Stomach (tissue), 9 donors: ENCODE data around the gene CNOT3. TPM values are rescaled to one million over a fixed set of nuclear protein-coding genes. Genes with fewer than 3 reads are reported as not detected.

Source experiments
- DNase-seq, 2 donors: peaks; one replicate each; pipeline versions ENCODE4 v3.0.0 to v3.0.0-alpha.2; 2013 to 2019
- H3K27ac ChIP-seq, 5 donors: fragments of 200-600 bp in 4 of 5; sonication (generic) in 4 of 5; one replicate each; pipeline ENCODE4 v1.5.1; 2013 to 2019; ENCODE audit warnings: mild to moderate bottlenecking in 1 of 5, moderate library complexity in 1 of 5
- H3K27me3 ChIP-seq, 3 donors: fragments of 200-600 bp; sonication (generic); one replicate each; pipeline ENCODE4 v1.5.1; 2017 to 2019; ENCODE audit warnings: mixed run types in 1 of 3
- H3K36me3 ChIP-seq, 4 donors: fragments of 200-600 bp; sonication (generic); 1 replicate in 3 of 4; 2 replicates in 1 of 4; pipeline ENCODE4 v1.5.1; 2016 to 2019
- H3K4me1 ChIP-seq, 4 donors: fragments of 200-600 bp; sonication (generic); one replicate each; pipeline ENCODE4 v1.5.1; 2016 to 2019
- H3K4me3 ChIP-seq, 4 donors: fragments of 200-600 bp; sonication (generic) in 3 of 4; one replicate each; pipeline ENCODE4 v1.5.1; 2016 to 2019; ENCODE audit warnings: mild to moderate bottlenecking in 1 of 4
- H3K9me3 ChIP-seq, 4 donors: fragments of 200-600 bp; sonication (generic); one replicate each; pipeline ENCODE4 v1.5.1; 2016 to 2019
- EP300 ChIP-seq: sonication (generic); formaldehyde crosslinking; IDR thresholded peaks from one replicate; pipeline ENCODE4 v1.6.1; 2017; ENCODE audit warnings: antibody characterized with exemption
- POLR2A ChIP-seq, 4 donors: fragments of 450-650 bp; IDR thresholded peaks; one replicate each; pipeline ENCODE4 v1.6.1; 2016; ENCODE audit warnings: antibody characterized with exemption in 4 of 4, control low read depth in 2 of 4, mild to moderate bottlenecking in 1 of 4, moderate library complexity in 1 of 4
- POLR2AphosphoS5 ChIP-seq, 3 donors: sonication (generic); formaldehyde crosslinking; IDR thresholded peaks; one replicate each; pipeline ENCODE4 v1.6.1; 2016; ENCODE audit warnings: antibody characterized with exemption in 3 of 3
- WGBS, 5 donors: extraction: QIAGEN DNeasy Blood & Tissue Kit in 3 of 5; methylation state at CpG; one replicate each; pipeline versions ENCODE4 v1.1.5 to v1.1.7; 2013 to 2018; 5-methylcytosine and 5-hydroxymethylcytosine counted together
- intact Hi-C: fragments of 100-400 bp; cut with DNase I; formaldehyde crosslinking; loops from one replicate; pipeline ENCODE4 v1.15.1; 2023; ENCODE audit warnings: low total_unique reads
- polyA plus RNA-seq, 3 donors: library from polyadenylated mRNA; stranded (reverse); fragments of 200-250 nt; gene quantifications; one replicate each; pipeline ENCODE4 v1.2.3, GENCODE V29; 2013
- total RNA-seq, 5 donors: library from RNA; depleted of rRNA; stranded (reverse); fragments of >200 nt; gene quantifications; one replicate each; pipeline versions ENCODE4 v1.1.0 to v1.2.3, GENCODE V29; 2014 to 2016
- TF ChIP-seq, protein P1 (sequence below), 7 experiments: fragments of 450-650 bp in 4 of 7; fragments of 200-600 bp in 3 of 7; sonication (generic) in 3 of 7; IDR thresholded peaks; one replicate each; pipeline ENCODE4 v1.5.1; 2016 to 2019; ENCODE audit warnings: antibody characterized with exemption in 7 of 7, control low read depth in 2 of 7, mild to moderate bottlenecking in 1 of 7
- donor health status: healthy with polysubstance abuse.
- donor health status: Bipolar disorder and iron deficiency.
- donor health status: healthy.

Gene CNOT3
- total and polyA plus RNA-seq, 8 donors = 11.2 to 100 (median 29.2) TPM

DNA sequence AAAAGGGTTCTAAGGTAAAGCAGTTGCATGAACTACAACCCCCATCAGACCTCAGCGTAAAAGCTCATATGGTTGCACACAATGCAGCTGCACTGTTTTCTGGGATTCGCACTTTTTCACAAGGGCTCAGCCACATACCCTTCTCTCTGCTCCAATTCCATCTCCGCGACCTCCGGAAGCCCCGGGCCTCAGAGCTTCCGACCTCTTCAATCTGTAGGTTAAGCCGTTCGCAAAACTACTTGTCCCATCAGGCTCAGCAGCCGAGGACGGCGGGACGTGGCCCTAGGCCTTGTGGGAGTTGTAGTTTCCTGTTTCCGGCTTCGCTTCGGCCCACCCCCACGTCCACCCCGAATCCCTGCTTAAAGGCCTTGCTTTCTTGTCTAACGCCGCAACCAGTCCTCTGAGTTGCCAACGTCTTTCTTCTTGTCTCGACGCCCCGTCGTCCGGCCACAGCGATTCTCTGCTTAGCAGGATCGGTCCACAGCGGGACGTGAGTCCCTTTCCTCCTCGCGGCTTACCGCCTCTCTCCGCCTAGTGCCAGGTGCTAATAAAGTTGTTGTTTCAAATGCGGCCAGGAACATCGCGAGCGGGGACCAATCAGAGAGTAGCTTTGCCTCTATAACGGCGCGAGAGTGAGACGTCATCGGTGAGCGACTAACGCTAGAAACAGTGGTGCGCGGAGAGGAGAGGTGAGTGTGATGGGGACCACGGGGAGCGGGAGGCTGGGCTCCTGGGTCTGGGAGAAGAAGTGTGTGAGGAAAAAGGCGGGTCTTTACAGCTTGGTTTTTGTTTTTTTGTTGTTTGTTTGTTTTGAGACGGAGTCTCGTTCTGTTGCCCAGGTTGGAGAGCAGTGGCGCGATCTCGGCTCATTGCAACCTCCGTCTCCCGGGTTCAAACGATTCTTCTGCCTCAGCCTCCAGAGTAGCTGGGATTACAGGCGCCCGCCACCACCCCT, 22.2 kb upstream of the CNOT3 start, which contains the start of the genes PRPF31 and TFPT:
Gene PRPF31, plus strand, starts transcription at position 646 of the 955 bp plus-strand sequence. CDS start 2,525 bp downstream, outside the sequence.
Gene TFPT, minus strand, starts transcription at position 549 of the 955 bp plus-strand sequence. Its CDS starts 388 bp downstream, at position 161.
- 0 to 1% (median 0%) methylated on average over 60 of the region's 60 CpGs for WGBS, 5 donors
- intact Hi-C loops = no loop called here
- Histone ChIP-seq H3K4me1 (peaks cover 22 to 36% (median 31%) of the 10 kb centered on the region in 4 donors), H3K4me3 (peak within 1 kb of the TSS; percentile 61 to 93 (median 88)), H3K36me3 (peaks cover 18 to 50% (median 48%) of the 10 kb centered on the region in 4 donors), H3K9me3 (no peaks in the 10 kb centered on the region), H3K27ac (peak within 1 kb of the TSS; percentile 88 to 96 (median 93)), H3K27me3 (no peaks in the 10 kb centered on the region)
- peak; percentile 98 to 99 for DNase-seq
- TF ChIP-seq POLR2A (IDR thresholded peaks at IDR 0.05) (peak in 2 of 4 donors; percentile 28 to 64), EP300 (no peak), POLR2AphosphoS5 (IDR thresholded peaks at IDR 0.05) (peak; percentile 79 to 96 (median 87))
- TF ChIP-seq, protein P1, sequence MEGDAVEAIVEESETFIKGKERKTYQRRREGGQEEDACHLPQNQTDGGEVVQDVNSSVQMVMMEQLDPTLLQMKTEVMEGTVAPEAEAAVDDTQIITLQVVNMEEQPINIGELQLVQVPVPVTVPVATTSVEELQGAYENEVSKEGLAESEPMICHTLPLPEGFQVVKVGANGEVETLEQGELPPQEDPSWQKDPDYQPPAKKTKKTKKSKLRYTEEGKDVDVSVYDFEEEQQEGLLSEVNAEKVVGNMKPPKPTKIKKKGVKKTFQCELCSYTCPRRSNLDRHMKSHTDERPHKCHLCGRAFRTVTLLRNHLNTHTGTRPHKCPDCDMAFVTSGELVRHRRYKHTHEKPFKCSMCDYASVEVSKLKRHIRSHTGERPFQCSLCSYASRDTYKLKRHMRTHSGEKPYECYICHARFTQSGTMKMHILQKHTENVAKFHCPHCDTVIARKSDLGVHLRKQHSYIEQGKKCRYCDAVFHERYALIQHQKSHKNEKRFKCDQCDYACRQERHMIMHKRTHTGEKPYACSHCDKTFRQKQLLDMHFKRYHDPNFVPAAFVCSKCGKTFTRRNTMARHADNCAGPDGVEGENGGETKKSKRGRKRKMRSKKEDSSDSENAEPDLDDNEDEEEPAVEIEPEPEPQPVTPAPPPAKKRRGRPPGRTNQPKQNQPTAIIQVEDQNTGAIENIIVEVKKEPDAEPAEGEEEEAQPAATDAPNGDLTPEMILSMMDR (IDR thresholded peaks at IDR 0.05) = peak in 1 of 7 experiments; percentile 16

DNA sequence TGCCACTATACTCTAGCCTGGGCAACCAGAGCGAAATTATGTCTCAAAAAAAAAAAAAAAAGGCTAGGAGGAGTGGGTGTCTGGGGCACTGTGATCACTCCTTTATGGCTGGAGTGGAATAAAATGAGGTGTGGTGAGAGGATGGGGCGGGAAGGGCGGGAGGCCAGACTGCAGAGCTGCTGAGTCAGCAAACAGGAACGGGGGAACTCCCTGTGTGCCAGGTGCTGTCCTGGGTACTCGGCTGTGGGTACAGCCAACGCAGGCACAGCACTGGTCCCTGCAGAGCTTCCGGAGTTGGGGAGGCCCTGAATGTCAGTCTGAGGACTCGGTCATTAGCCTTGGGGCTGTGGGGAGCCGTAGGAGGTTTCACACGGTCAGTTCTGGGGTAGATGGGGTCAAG, 16.3 kb upstream of the CNOT3 start:
- WGBS, 5 donors = 91 to 97% (median 95%) methylated on average over 5 to 10 of the region's 10 CpGs
- Histone ChIP-seq H3K27ac (no peak overlapping the region), H3K27me3 (no peaks in the 10 kb centered on the region), H3K36me3 (peaks cover 64 to 87% (median 84%) of the 10 kb centered on the region in 4 donors), H3K4me1 (peaks cover 5 to 12% (median 11%) of the 10 kb centered on the region in 4 donors), H3K4me3 (no peak overlapping the region), H3K9me3 (no peaks in the 10 kb centered on the region)
- TF ChIP-seq POLR2A (IDR thresholded peaks at IDR 0.05) (no peak), POLR2AphosphoS5 (IDR thresholded peaks at IDR 0.05) (no peak), EP300 (no peak)
- TF ChIP-seq, protein P1 (IDR thresholded peaks at IDR 0.05) = no peak
- DNase-seq = no peak
- intact Hi-C loops = no loop called here

DNA sequence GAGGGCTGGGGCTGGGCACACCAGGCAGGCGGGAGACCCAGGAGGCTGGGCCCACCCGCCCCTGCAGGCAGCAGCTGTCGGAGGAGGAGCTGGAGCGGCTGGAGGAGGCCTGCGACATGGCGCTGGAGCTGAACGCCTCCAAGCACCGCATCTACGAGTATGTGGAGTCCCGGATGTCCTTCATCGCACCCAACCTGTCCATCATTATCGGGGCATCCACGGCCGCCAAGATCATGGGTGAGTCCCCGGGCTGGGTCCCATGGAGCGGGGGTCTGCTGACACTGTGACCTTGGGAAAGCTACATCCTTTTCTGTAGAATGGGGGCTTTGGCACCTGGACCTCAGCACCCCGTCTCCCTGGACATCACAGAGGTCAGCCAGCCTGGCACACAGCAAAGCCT, 13.9 kb upstream of the CNOT3 start:
- H3K4me1 ChIP-seq = no peaks in the 10 kb centered on the region
- no peaks in the 10 kb centered on the region for H3K9me3 ChIP-seq
- no peaks in the 10 kb centered on the region for H3K27me3 ChIP-seq
- peaks cover 87 to 100% (median 100%) of the 10 kb centered on the region in 4 donors for H3K36me3 ChIP-seq
- intact Hi-C loops = no loop called here
- H3K4me3 ChIP-seq = no peak overlapping the region
- DNase-seq = no peak
- TF ChIP-seq POLR2A (IDR thresholded peaks at IDR 0.05) (no peak), POLR2AphosphoS5 (IDR thresholded peaks at IDR 0.05) (no peak), EP300 (no peak)
- TF ChIP-seq, protein P1 (IDR thresholded peaks at IDR 0.05) = no peak
- H3K27ac ChIP-seq = no peak overlapping the region
- WGBS, 5 donors = 63 to 97% (median 94%) methylated on average over 4 to 17 of the region's 17 CpGs

DNA sequence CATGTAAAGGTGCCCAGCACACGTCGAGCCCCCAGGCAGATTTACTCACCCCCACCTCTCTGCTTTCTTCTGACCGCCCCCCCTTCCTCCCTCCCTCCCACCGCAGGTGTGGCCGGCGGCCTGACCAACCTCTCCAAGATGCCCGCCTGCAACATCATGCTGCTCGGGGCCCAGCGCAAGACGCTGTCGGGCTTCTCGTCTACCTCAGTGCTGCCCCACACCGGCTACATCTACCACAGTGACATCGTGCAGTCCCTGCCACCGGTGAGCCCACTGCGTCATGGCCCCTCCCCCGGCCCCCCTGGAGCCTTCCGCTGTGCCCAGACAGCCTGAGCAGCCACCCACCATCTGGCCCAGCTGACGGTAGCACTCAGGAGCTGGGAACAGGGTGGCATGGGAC, 13.2 kb upstream of the CNOT3 start:
- no peak for DNase-seq
- WGBS, 5 donors = 90 to 95% (median 95%) methylated on average over 19 of the region's 19 CpGs
- intact Hi-C loops = no loop called here
- H3K27ac ChIP-seq = no peak overlapping the region
- no peaks in the 10 kb centered on the region for H3K4me1 ChIP-seq
- H3K36me3 ChIP-seq = peaks cover 90 to 100% (median 100%) of the 10 kb centered on the region in 4 donors
- no peaks in the 10 kb centered on the region for H3K27me3 ChIP-seq
- no peaks in the 10 kb centered on the region for H3K9me3 ChIP-seq
- H3K4me3 ChIP-seq = no peak overlapping the region
- TF ChIP-seq EP300 = no peak
- no peak for TF ChIP-seq POLR2AphosphoS5 (IDR thresholded peaks at IDR 0.05)
- TF ChIP-seq, protein P1 (IDR thresholded peaks at IDR 0.05) = no peak
- TF ChIP-seq POLR2A (IDR thresholded peaks at IDR 0.05) = no peak
